DND-41 (cell line): ENCODE measurements around the gene NOSTRIN.

Experiments
- CTCF ChIP-seq: IDR thresholded peaks from 2 replicates; pipeline ENCODE4 v1.5.1; 2012; ENCODE audit warnings: borderline replicate concordance, low read length, moderate library complexity, mild to moderate bottlenecking; ENCODE audit not compliant: poor library complexity, severe bottlenecking; ENCODE audit errors: extremely low read depth
- EZH2 ChIP-seq: IDR thresholded peaks from 3 replicates; pipeline ENCODE4 v1.6.1; 2012; ENCODE audit warnings: borderline replicate concordance, low read depth, mild to moderate bottlenecking, moderate library complexity, low read length, inconsistent platforms; ENCODE audit not compliant: severe bottlenecking

- TF ChIP-seq CTCF (no peak), EZH2 (no peak)
Measured at GRCh38 chr2:168858146-168858545, 55.7 kb downstream of the NOSTRIN start.
